PFSK-1 (cell line): Measurements from ENCODE around the gene PTPRN2.

Experiments
- FOXP2 ChIP-seq: optimal IDR thresholded peaks from 2 replicates; pipeline ENCODE3; 2011; ENCODE audit warnings: borderline replicate concordance, control low read depth, inconsistent platforms; ENCODE audit not compliant: insufficient read depth; ENCODE audit errors: extremely low read length, extremely low read depth
- POLR2AphosphoS5 ChIP-seq: IDR thresholded peaks from 2 replicates; pipeline ENCODE4 v1.6.1; 2012; ENCODE audit warnings: low read depth, mild to moderate bottlenecking, control low read depth, low read length, moderate library complexity
- SIN3A ChIP-seq: IDR thresholded peaks from 2 replicates; pipeline ENCODE4 v1.6.1; 2012; ENCODE audit warnings: mild to moderate bottlenecking, low read length, moderate library complexity, borderline replicate concordance; ENCODE audit not compliant: insufficient read depth
- TAF1 ChIP-seq: IDR thresholded peaks from 2 replicates; pipeline ENCODE4 v1.6.1; 2012; ENCODE audit warnings: low read length, control low read depth, borderline replicate concordance; ENCODE audit not compliant: insufficient read depth
- TF ChIP-seq, protein P1 (sequence below), 2 experiments: IDR thresholded peaks; 2 replicates each; pipeline versions ENCODE4 v1.6.1 to v1.8.0; 2011 to 2012; ENCODE audit warnings: low read depth in 2 of 2, low read length in 2 of 2, control low read depth in 1 of 2, inconsistent platforms in 1 of 2, mild to moderate bottlenecking in 1 of 2, moderate library complexity in 1 of 2; ENCODE audit not compliant: insufficient read depth in 1 of 2

Gene PTPRN2

DNA sequence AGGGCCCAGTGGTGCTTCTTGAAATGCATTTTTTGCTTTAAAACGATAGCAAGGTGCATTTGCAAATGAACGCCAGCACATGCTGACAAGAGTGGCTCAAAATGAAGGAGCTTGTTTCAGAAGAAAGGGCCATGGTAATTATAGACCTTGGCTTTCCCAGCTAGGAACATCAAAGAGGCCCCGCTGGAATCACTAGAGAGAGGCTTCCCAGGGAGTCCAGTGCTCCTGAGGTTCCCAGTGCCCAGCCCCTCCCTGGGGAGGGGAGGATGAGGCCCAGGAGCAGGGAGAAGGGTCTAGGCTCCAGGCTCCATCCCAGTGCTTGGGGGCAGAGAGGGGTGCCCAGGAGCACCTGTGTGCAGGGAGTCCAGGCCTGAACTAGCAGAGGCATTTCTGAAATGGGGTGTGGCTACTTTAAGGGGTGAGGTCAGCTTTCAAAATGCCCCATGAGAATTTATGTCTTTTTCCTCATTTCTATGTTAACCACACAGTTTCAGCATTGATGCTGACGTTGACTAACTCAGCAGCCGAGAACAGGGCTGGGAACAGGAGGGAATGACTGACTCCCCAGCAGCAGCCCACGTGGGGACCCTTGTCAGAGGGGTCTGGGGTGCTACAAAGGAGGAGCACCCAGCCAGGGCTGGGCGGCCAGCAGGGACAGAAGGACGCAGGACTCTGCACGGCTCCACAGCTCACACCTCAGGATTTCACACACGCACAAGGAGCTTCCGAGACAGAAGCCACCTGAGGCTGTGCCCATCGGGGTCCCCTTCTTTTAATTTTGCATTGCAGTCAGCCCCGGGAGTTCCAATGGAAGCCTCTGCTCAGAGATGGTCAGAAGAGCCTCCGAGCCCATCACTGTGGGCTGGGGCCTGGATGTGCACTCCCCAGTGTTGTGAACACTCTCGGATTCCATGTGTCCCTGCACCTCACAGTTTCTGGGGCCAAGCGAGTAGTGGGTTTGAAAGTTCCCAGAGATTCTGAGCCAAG, 570.2 kb downstream of the PTPRN2 start:
- TF ChIP-seq POLR2AphosphoS5 (no peak), TAF1 (no peak), SIN3A (no peak), FOXP2 (no peak)
- TF ChIP-seq, protein P1, sequence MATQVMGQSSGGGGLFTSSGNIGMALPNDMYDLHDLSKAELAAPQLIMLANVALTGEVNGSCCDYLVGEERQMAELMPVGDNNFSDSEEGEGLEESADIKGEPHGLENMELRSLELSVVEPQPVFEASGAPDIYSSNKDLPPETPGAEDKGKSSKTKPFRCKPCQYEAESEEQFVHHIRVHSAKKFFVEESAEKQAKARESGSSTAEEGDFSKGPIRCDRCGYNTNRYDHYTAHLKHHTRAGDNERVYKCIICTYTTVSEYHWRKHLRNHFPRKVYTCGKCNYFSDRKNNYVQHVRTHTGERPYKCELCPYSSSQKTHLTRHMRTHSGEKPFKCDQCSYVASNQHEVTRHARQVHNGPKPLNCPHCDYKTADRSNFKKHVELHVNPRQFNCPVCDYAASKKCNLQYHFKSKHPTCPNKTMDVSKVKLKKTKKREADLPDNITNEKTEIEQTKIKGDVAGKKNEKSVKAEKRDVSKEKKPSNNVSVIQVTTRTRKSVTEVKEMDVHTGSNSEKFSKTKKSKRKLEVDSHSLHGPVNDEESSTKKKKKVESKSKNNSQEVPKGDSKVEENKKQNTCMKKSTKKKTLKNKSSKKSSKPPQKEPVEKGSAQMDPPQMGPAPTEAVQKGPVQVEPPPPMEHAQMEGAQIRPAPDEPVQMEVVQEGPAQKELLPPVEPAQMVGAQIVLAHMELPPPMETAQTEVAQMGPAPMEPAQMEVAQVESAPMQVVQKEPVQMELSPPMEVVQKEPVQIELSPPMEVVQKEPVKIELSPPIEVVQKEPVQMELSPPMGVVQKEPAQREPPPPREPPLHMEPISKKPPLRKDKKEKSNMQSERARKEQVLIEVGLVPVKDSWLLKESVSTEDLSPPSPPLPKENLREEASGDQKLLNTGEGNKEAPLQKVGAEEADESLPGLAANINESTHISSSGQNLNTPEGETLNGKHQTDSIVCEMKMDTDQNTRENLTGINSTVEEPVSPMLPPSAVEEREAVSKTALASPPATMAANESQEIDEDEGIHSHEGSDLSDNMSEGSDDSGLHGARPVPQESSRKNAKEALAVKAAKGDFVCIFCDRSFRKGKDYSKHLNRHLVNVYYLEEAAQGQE (IDR thresholded peaks at IDR 0.05; ENCODE audit: insufficient read depth in 1 of 2, low read depth in 2 of 2, low read length in 2 of 2), result no peak

DNA sequence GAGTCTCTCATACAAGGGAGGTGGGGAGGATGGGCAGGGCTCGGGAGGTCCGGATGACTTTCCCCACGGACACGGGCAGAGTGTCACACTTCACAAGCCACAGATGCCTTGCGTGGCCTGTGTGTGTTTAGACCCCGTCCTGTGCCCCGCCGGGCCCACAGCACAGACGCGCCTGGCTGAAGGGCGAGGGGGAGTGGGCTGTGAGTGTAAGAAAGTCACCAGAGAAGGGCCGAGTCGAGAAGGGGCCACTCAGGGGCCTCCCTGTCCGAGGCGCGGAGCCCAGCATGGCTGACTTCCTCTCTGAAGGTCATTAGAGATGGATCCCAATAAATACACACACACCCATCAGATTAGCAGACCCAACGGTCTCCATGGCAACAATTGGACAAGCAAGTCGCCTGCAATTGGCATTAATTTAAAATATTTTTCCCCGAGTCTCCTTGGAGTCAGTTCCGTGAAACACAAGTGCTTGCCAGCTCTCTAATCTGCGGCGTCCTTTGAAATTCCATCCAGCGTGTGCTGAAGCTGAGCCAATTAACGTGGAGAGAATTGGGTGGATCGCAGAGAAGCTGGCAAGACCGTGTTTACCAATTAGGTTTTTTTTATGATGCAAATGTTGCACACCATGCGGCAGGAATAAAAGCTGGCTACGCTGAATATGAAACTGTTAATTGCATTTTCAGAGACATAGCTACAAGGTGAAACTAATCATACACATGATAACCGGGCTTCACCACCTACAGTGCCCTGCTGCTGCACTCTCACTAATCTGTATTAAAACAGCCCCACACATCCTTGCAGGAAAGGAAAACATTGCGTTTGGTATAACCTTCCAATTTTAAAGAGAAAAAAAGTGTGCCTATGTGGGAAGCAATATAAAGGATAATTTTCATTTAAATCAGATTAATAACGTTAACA, 571.2 kb downstream of the PTPRN2 start:
- TF ChIP-seq FOXP2 (no peak), POLR2AphosphoS5 (no peak), SIN3A (no peak), TAF1 (no peak)
- TF ChIP-seq, protein P1 (IDR thresholded peaks at IDR 0.05; ENCODE audit: insufficient read depth in 1 of 2, low read depth in 2 of 2, low read length in 2 of 2), result no peak

DNA sequence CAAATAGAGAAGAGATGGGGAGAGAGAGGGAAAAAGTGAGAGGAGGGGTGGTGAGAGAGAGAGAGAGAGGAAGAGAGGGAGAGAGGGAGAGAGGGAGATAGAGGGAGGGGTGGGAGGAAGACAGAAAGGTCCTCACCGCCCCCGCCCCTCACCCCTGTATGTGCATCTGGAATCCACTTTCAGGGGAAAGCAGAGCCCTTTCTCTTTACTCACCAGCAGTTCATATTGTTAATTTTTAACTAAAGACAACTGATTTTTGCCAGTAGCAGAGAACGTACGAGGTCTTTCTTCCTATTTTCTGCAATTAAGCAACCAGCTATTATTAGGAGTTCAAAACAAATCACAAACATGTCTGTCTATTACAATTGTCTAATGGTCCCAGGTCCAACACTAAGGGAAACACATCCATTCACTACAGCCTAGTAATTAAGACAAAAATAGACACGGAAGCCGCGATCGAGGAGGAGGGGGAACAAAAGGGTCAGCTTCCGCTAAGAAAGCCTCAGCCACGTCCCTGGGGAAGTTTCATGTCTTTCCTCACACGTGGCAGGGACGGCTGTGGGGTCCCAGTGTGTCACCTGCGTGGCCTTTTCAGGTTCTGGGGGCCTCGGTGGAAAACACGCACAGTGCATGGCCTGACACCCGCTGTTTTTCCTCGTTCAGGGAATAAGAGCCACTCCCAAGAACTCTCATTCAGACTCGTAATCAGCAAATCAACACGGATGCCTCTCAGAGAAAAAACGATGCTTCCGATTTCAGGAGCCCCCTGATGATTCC, 572.0 kb downstream of the PTPRN2 start:
- TF ChIP-seq, protein P1 (IDR thresholded peaks at IDR 0.05; ENCODE audit: insufficient read depth in 1 of 2, low read depth in 2 of 2, low read length in 2 of 2), result no peak
- TF ChIP-seq TAF1 (no peak), SIN3A (no peak), FOXP2 (no peak), POLR2AphosphoS5 (no peak)

DNA sequence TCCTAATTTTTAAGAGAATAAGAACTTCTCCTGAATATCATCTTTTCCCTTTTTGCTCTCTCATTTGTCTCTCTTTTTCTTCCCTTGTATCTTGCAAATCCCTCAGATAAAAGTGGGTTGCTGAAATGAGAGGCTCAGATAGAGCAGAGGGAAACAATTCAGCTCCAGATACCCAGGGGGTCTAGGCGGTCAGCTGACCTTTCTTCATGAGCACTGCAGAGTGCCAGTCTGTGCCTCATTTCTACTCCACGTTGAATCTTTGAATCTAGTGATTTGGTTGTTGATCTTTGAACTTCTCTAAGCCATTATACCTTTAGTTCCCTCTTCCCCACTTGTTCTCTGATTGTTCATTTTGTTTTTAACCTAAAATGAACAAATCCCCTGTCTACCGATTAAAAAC, 572.6 kb downstream of the PTPRN2 start:
- TF ChIP-seq, protein P1 (IDR thresholded peaks at IDR 0.05; ENCODE audit: insufficient read depth in 1 of 2, low read depth in 2 of 2, low read length in 2 of 2), result no peak
- TF ChIP-seq SIN3A (no peak), POLR2AphosphoS5 (no peak), TAF1 (no peak), FOXP2 (no peak)
